Esophagus muscularis mucosa (tissue), 4 donors: ENCODE data around the gene SPINT1. TPM values are rescaled to one million over a fixed set of nuclear protein-coding genes. Genes with fewer than 3 reads are reported as not detected.
A peak's percentile ranks its signal among the peaks of the same experiment; 100 is the strongest.

Source experiments
- DNase-seq: peaks from one replicate; pipeline ENCODE4 v3.0.0-alpha.2; 2017; ENCODE audit errors: extremely low spot score
- H3K27ac ChIP-seq, 4 donors: fragments of 200-600 bp; sonication (generic); replicated peaks in 1 of 4; 1 replicate in 3 of 4; 2 replicates in 1 of 4; pipeline ENCODE4 v1.5.1; 2016 to 2019; ENCODE audit warnings: mild to moderate bottlenecking in 1 of 4
- H3K27me3 ChIP-seq, 4 donors: fragments of 200-600 bp; sonication (generic); one replicate each; pipeline versions ENCODE4 v1.5.1 to v1.6.0; 2016 to 2019
- H3K36me3 ChIP-seq, 4 donors: fragments of 200-600 bp; sonication (generic); one replicate each; pipeline ENCODE4 v1.5.1; 2016 to 2019
- H3K4me1 ChIP-seq, 4 donors: fragments of 200-600 bp; sonication (generic); one replicate each; pipeline ENCODE4 v1.5.1; 2016 to 2019
- H3K4me3 ChIP-seq, 4 donors: fragments of 200-600 bp; sonication (generic); 1 replicate in 2 of 4; 2 replicates in 2 of 4; pipeline ENCODE4 v1.5.1; 2016 to 2019; ENCODE audit warnings: mild to moderate bottlenecking in 4 of 4, moderate library complexity in 1 of 4
- H3K9me3 ChIP-seq, 4 donors: fragments of 200-600 bp; sonication (generic); 1 replicate in 3 of 4; 2 replicates in 1 of 4; pipeline ENCODE4 v1.5.1; 2016 to 2019
- CTCF ChIP-seq, 3 experiments: fragments of 200-600 bp in 2 of 3; fragments of 450-650 bp in 1 of 3; sonication (generic) in 2 of 3; IDR thresholded peaks; one replicate each; pipeline ENCODE4 v1.5.1; 2017 to 2019; ENCODE audit warnings: antibody characterized with exemption in 3 of 3, mild to moderate bottlenecking in 2 of 3, moderate library complexity in 1 of 3
- EP300 ChIP-seq: sonication (generic); formaldehyde crosslinking; IDR thresholded peaks from one replicate; pipeline ENCODE4 v1.6.1; 2017; ENCODE audit warnings: antibody characterized with exemption
- POLR2A ChIP-seq: fragments of 450-650 bp; IDR thresholded peaks from one replicate; pipeline ENCODE4 v1.6.1; 2017; ENCODE audit warnings: antibody characterized with exemption, moderate library complexity, mild to moderate bottlenecking, low read depth
- POLR2AphosphoS5 ChIP-seq, 2 donors: sonication (generic); formaldehyde crosslinking; IDR thresholded peaks; one replicate each; pipeline ENCODE4 v1.6.1; 2017; ENCODE audit warnings: antibody characterized with exemption in 2 of 2
- WGBS: methylation state at CpG from one replicate; pipeline ENCODE4 v1.1.5; 2018; 5-methylcytosine and 5-hydroxymethylcytosine counted together
- intact Hi-C: fragments of 100-400 bp; cut with DNase I; formaldehyde crosslinking; loops from one replicate; pipeline ENCODE4 v1.15.1; 2023
- total RNA-seq, 4 donors: library from RNA; depleted of rRNA; stranded (reverse); fragments of >200 nt; gene quantifications; one replicate each; pipeline versions ENCODE4 v1.1.0 to v1.2.1, GENCODE V29; 2016

Gene SPINT1
- total RNA-seq, 4 donors from 2014 or later, result 0.99 to 2.8 (median 1.8) TPM

DNA sequence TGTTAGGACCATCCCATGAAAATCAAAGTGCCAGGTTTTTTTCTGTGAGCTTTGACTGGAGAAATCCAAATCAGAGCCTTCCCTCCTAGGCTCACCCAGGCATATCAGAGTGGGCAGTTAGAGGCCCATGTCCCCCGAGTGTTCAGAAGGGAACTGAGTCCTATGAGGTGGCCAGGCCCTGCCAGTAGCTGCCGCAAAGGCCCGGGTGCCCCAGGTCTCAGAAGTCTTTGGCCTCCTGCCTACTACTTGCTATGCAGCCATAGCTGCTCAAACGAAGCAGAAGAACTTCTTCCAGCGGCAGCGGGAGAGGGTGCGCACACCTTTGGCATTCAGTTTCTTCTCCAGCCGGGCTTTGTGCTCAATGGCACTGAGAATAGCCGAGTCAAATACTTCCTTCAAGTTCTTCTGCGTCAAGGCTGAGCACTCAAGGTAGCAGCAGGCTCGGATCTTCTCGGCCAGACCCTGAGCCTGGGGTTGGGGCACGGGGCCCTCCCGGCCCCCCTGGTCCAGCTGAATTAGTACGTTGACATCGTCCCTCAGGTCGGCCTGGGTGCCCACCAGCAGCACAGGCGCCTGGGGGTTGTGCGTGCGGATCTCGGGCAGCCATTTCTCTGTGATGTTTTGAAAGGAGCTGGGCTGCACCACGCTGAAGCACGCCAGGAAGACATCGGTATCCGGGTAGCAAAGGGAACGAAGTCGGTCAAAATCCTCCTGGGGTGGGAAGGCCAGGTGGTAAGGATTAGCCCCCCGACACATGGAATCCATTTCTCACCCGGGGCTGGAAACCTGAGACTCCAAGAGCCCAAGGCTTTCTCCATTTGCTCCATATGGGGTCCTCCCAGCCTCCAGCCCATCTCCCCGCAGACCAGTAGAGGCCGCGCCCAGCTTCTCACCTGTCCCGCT lies 29.2 kb downstream of the SPINT1 start:
- TF ChIP-seq POLR2A, result no peak
- TF ChIP-seq POLR2AphosphoS5 (IDR thresholded peaks at IDR 0.05), result no peak
- TF ChIP-seq EP300, result no peak
- no peak for TF ChIP-seq CTCF (IDR thresholded peaks at IDR 0.05)
- peaks cover 0 to 43% (median 9%) of the 10 kb centered on the region in 4 donors for H3K27me3 ChIP-seq
- H3K4me3 ChIP-seq, result peak overlapping the region; percentile 57 to 69 (median 60)
- intact Hi-C loops, result no loop called here
- no peak for DNase-seq
- H3K9me3 ChIP-seq, result no peaks in the 10 kb centered on the region
- peaks cover 12 to 14% (median 14%) of the 10 kb centered on the region in 4 donors for H3K4me1 ChIP-seq
- H3K27ac ChIP-seq, result no peak overlapping the region
- WGBS, result 76% methylated on average over 22 of the region's 33 CpGs
- H3K36me3 ChIP-seq, result no peaks in the 10 kb centered on the region

DNA sequence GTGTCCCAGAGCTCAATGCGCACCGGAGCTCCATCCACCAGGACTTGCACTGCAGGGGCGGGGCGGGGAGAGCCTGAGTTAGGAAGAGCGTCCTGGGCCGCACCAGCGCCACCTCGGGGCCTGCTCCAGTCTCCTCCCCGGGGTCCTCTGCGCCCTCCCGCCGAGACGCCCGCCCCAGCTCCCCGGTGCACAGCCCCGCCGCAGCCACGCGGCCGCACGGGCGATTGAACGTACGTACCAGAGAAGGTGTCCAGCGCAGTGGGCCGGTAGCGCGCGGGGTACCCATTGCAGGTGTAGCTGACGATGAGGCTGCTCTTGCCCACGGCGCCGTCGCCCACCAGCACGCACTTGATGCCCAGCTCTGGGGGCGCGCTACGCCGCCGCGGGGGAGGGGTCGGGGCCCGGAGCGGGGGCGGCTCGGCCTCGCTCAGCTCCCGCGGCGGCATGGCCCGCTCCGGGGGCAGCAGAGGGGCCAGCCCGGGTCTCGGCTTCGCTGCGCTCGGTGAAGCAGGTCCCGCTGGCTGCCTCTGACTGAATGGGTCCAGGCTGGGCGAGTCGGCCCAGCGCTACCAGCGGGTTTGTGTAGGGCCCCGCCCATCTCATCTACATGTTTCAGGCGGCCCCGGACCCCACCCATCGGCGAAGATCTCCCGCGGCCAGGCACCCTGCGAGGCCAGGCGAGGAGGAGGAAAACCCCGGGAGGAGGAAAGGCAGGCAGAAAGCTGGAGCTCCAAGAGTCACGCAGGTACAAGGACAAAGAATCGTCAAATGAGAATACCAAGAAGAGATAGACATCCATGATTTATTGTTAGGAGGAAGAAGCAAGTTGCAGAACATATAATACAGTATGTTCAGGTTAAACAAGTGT lies 30.1 kb downstream of the SPINT1 start, which contains the start of gene RHOV:
Gene RHOV (minus strand): TSS at position 541 of the 868 bp plus-strand sequence. CDS start 95 bp downstream, at position 446.
- Histone ChIP-seq H3K9me3 (no peaks in the 10 kb centered on the region), H3K27me3 (peaks cover 0 to 43% (median 9%) of the 10 kb centered on the region in 4 donors), H3K4me3 (peak within 1 kb of the TSS; percentile 57 to 69 (median 60)), H3K36me3 (no peaks in the 10 kb centered on the region), H3K4me1 (peaks cover 12 to 14% (median 14%) of the 10 kb centered on the region in 4 donors), H3K27ac (no peak within 1 kb of the TSS)
- DNase-seq, result no peak
- intact Hi-C loops, result no loop called here
- TF ChIP-seq CTCF (IDR thresholded peaks at IDR 0.05) (peak in 1 of 3 experiments; percentile 16), POLR2AphosphoS5 (IDR thresholded peaks at IDR 0.05) (no peak), EP300 (no peak), POLR2A (no peak)
- WGBS, result under 1% methylated on average over 12 of the region's 74 CpGs

DNA sequence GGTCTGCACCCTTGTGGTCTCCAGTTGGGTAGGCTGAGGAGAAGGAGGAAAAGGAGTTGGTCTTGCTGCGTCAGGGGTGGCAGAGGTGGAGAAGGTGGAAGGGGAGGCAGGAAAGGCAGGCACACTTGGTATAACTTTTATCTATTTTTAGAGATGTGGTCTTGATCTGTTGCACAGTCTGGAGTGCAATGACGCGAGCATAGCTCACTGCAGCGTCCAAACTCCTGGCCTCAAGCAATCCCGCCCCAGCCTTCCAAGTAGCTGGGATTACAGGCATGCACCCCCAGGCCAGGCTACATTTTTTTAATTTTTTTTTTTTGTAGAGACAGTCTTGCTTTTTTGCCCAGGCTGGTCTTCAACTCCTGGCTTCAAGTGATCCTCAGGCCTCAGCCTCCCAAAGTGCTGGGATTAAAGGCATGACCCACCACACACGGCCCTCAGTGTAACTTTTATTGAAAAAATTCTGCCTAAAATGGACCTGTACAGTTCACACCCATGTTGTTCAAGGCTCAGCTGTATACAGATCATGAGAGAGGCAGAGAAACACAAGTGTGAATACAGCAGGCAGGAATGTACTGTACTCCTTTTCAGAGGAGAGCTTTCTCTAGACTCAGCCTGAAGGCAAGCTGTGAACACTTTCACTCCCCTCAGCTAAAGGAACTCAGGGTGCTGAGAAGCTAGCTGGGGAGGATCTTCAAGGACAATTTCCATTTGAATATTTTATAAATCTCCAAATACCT lies 32.3 kb downstream of the SPINT1 start:
- H3K9me3 ChIP-seq, result no peaks in the 10 kb centered on the region
- H3K4me1 ChIP-seq, result peaks cover 12 to 14% (median 14%) of the 10 kb centered on the region in 4 donors
- WGBS, result 95% methylated on average over 6 of the region's 6 CpGs
- DNase-seq, result no peak
- no peak overlapping the region for H3K4me3 ChIP-seq
- H3K27ac ChIP-seq, result no peak overlapping the region
- no peaks in the 10 kb centered on the region for H3K36me3 ChIP-seq
- TF ChIP-seq EP300 (no peak), POLR2AphosphoS5 (IDR thresholded peaks at IDR 0.05) (no peak), CTCF (IDR thresholded peaks at IDR 0.05) (no peak), POLR2A (no peak)
- intact Hi-C loops, result no loop called here
- H3K27me3 ChIP-seq, result peaks cover 0 to 30% (median 9%) of the 10 kb centered on the region in 4 donors

- 67% methylated on average over 2 of the region's 2 CpGs for WGBS
- Histone ChIP-seq H3K4me1 (peaks cover 12 to 14% (median 14%) of the 10 kb centered on the region in 4 donors), H3K4me3 (no peak overlapping the region), H3K27ac (no peak overlapping the region), H3K27me3 (peaks cover 0 to 16% (median 7%) of the 10 kb centered on the region in 4 donors), H3K36me3 (no peaks in the 10 kb centered on the region), H3K9me3 (no peaks in the 10 kb centered on the region)
- no peak for DNase-seq
- TF ChIP-seq POLR2AphosphoS5 (IDR thresholded peaks at IDR 0.05), result no peak
- no peak for TF ChIP-seq EP300
- TF ChIP-seq POLR2A, result no peak
- no peak for TF ChIP-seq CTCF (IDR thresholded peaks at IDR 0.05)
- intact Hi-C loops, result no loop called here
Measured at GRCh38 chr15:40877694-40878093, 33.8 kb downstream of the SPINT1 start.
